Kasumi-1 (cell line): ENCODE data around the gene NNMT.

Source experiments
- DNase-seq, 2 experiments: peaks; one replicate each; lab custom pipeline; 2025; lab: John Stamatoyannopoulos, UW

Gene NNMT

GRCh38 chr11:114348200-114349191 is 52.3 kb downstream of the NNMT start:
- DNase-seq: peak; percentile 52 to 56

GRCh38 chr11:114350022-114350421 is 53.8 kb downstream of the NNMT start:
- DNase-seq: no peak

DNA sequence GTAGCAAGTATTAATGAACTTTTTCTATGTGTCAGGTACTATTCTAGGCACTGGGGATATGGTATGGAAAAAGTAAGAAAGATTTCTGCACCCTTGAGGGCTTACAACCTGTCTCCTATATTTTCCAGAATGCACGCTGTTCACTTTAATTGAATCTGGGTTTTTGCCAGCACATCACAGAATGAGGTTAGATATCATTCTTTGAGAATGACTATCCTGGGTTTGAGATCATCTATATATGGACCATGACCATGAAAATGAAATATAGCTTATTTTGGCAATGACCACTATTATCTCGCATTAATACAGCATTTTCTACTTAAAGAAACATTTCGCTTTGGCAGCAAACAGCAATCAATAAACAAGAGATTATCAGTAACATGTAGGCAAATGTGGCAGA is 57.2 kb downstream of the NNMT start:
- no peak for DNase-seq

DNA sequence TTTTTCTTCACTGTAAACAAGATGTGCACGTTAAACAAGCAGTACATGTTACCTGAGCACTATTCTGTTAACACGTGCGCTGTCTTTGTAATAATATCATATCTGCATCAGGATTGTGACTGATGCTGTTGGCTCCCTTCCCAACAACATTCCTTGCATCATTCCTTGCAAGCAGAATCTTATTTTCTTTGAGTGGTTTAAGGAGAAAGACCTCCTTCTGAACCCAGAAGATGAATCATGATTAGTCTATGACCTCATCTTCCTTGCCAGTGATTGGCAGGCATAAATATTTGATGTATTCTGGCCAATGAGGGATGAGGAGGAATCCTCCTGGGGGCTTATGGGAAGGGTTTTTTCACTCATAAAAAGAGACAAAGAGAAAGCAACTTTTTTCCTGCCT is 57.9 kb downstream of the NNMT start:
- no peak for DNase-seq

DNA sequence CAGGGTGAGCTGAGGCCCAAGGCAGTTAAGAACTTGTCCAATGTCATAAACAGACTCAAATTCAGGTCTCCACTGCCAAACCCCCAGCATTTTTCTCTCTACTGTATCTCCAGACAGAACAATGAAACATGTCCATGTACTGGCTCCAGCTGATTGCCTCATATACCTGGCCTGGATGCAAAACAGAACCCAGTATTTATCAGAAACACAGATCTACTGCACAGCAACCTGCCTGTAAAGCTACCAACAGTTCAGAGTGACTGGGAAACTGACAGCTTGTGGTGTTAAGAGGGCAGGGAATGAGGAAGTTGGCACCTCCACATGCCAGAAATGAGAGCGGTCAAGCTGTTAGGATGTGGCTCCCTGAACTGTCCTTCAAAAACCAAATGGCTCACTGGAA is 62.5 kb downstream of the NNMT start:
- DNase-seq: no peak

DNA sequence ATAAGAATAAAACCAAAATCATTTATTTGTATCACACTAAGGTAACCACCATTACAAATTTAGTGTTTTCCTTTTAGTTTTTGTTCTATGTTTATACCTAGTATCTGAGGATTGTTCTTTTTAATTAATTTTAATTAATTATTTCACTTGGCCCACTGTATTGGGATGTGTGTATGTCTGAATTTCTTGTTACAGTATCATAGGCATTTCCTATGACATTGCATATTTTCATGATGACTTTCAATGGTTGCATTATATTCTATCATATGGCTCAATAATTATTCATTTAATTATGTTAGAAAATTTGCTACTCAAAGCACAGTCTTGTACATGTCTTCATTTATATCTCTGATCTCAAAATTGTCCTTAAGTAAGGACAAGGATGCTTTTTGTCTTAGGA is 63.1 kb downstream of the NNMT start:
- no peak for DNase-seq

- DNase-seq: no peak
Observed at GRCh38 chr11:114362326-114362725, 66.1 kb downstream of the NNMT start.

DNA sequence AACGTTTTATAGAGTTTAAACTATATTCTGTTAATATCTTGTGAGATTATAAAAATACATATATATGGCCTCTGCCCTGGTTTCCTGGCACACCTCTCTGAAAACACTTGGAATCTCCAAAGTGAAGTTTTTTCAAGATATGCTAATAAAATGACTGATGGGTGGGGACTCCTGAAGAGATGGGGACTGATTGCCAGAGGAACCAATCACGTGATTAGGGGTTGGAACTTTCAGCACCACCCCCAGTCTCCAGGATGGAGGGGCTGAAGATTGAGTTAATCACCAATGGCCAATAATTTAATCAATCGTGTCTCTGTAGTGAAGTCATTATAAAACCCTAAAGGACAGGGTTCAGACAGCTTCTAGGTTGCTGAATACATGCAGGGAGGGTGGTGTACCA is 66.8 kb downstream of the NNMT start:
- DNase-seq: no peak
